CD4-positive, alpha-beta T cell (primary cell): ENCODE results near the gene KLC1. TPM values are rescaled to one million over a fixed set of nuclear protein-coding genes. Genes with fewer than 3 reads are reported as not detected.

Experiments
- ATAC-seq: fragments of 200-7000 bp; cut with Tn5 transposase; one replicate; pipeline ENCODE4 v1.10.0; 2022; ENCODE audit warnings: mild to moderate bottlenecking; ENCODE audit not compliant: poor library complexity
- CTCF ChIA-PET: fragments of 350-600 bp; sonication (Branson Sonifier 250); formaldehyde crosslinking; loops from one replicate; lab custom pipeline; 2021; ENCODE audit warnings: antibody characterized with exemption, inconsistent platforms; lab: Charles Lee
- POLR2A ChIA-PET: fragments of 350-600 bp; sonication (Branson Sonifier 250); formaldehyde crosslinking; loops from one replicate; lab custom pipeline; 2021; ENCODE audit warnings: antibody characterized with exemption, inconsistent platforms; lab: Charles Lee
- DNase-seq, 14 experiments: peaks; one replicate each; pipeline ENCODE4 v3.0.0-alpha.2; 2013 to 2020; ENCODE audit warnings: mixed read lengths in 2 of 14
- H3K27ac ChIP-seq, 2 donors: one replicate each; pipeline versions ENCODE4 v1.5.1 to v1.7.0; 2013; ENCODE audit warnings: low read length in 2 of 2, low read depth in 1 of 2, mild to moderate bottlenecking in 1 of 2
- H3K27me3 ChIP-seq, 2 experiments: 1 replicate in 1 of 2; 2 replicates in 1 of 2; pipeline versions ENCODE4 v1.6.1 to v1.7.0; 2013; ENCODE audit warnings: low read length in 2 of 2, control low read depth in 1 of 2, mild to moderate bottlenecking in 1 of 2, moderate library complexity in 1 of 2; ENCODE audit not compliant: insufficient read depth in 2 of 2, control insufficient read depth in 1 of 2
- H3K36me3 ChIP-seq: one replicate; pipeline ENCODE4 v1.6.1; 2013; ENCODE audit warnings: low read length, control low read depth; ENCODE audit not compliant: insufficient read depth
- H3K4me1 ChIP-seq: one replicate; pipeline ENCODE4 v1.6.1; 2013; ENCODE audit warnings: low read length, control low read depth; ENCODE audit not compliant: insufficient read depth
- H3K4me3 ChIP-seq: one replicate; pipeline ENCODE4 v1.5.1; 2013; ENCODE audit warnings: mild to moderate bottlenecking, low read length, moderate library complexity
- H3K9me3 ChIP-seq, 2 experiments: 1 replicate in 1 of 2; 2 replicates in 1 of 2; pipeline versions ENCODE4 v1.6.1 to v1.7.0; 2013; ENCODE audit warnings: low read length in 2 of 2, mild to moderate bottlenecking in 2 of 2, control low read depth in 1 of 2, moderate library complexity in 1 of 2; ENCODE audit not compliant: control insufficient read depth in 1 of 2, insufficient read depth in 1 of 2
- H3K27ac Mint-ChIP-seq: one replicate; pipeline ENCODE4 v1.8.0; 2020; ENCODE audit warnings: mixed read lengths
- H3K27me3 Mint-ChIP-seq: one replicate; pipeline ENCODE4 v1.8.0; 2021; ENCODE audit warnings: mixed read lengths
- H3K36me3 Mint-ChIP-seq: one replicate; pipeline ENCODE4 v1.8.0; 2021; ENCODE audit warnings: low read depth, mixed read lengths
- H3K4me1 Mint-ChIP-seq: one replicate; pipeline ENCODE4 v1.8.0; 2021; ENCODE audit warnings: low read depth, mixed read lengths
- H3K4me3 Mint-ChIP-seq: one replicate; pipeline ENCODE4 v1.8.0; 2020; ENCODE audit warnings: mild to moderate bottlenecking, mixed read lengths
- H3K9me3 Mint-ChIP-seq: one replicate; pipeline ENCODE4 v1.8.0; 2020; ENCODE audit warnings: mixed read lengths
- CTCF ChIP-seq: fragments of 200-600 bp; IDR thresholded peaks from one replicate; pipeline ENCODE4 v1.8.0; 2022; ENCODE audit warnings: antibody characterized with exemption, mild to moderate bottlenecking
- intact Hi-C, 2 experiments: fragments of 100-400 bp; cut with DNase I in 1 of 2; cut with micrococcal nuclease in 1 of 2; formaldehyde crosslinking; loops; one replicate each; pipeline versions ENCODE4 v1.15.1 to v1.9.0; 2023 to 2025; cut with DNase I, micrococcal nuclease
- total RNA-seq, 174 experiments: library from RNA in 2 of 174; stranded (reverse) in 2 of 174; gene quantifications; one replicate each; pipeline ENCODE4 v1.2.3 and lab custom pipeline; 2021 to 2026

The KLC1 gene
- total RNA-seq, 2 experiments from 2014 or later, result 111 to 119 TPM

GRCh38 chr14:103726474-103726873 is 97.5 kb downstream of the KLC1 start:
- no peak for TF ChIP-seq CTCF
- H3K27me3 Mint-ChIP-seq, result no peaks in the 10 kb centered on the region
- H3K36me3 Mint-ChIP-seq, result peaks cover 17% of the 10 kb centered on the region
- CTCF ChIA-PET, result no interaction called here
- intact Hi-C loops, result no loop called here
- no peak for DNase-seq
- Histone ChIP-seq H3K36me3 (peaks cover 25% of the 10 kb centered on the region), H3K4me1 (no peaks in the 10 kb centered on the region), H3K9me3 (no peaks in the 10 kb centered on the region), H3K4me3 (no peak overlapping the region), H3K27ac (no peak overlapping the region), H3K27me3 (no peaks in the 10 kb centered on the region)
- no peak for ATAC-seq
- POLR2A ChIA-PET, result no interaction called here
- no peaks in the 10 kb centered on the region for H3K9me3 Mint-ChIP-seq
- H3K4me3 Mint-ChIP-seq, result no peak overlapping the region
- H3K27ac Mint-ChIP-seq, result no peak overlapping the region
- H3K4me1 Mint-ChIP-seq, result no peaks in the 10 kb centered on the region

- Histone ChIP-seq H3K27me3 (no peaks in the 10 kb centered on the region), H3K4me1 (no peaks in the 10 kb centered on the region), H3K36me3 (peaks cover 25% of the 10 kb centered on the region), H3K4me3 (no peak overlapping the region), H3K27ac (no peak overlapping the region), H3K9me3 (no peaks in the 10 kb centered on the region)
- DNase-seq (no peak), ATAC-seq (no peak)
- H3K9me3 Mint-ChIP-seq, result no peaks in the 10 kb centered on the region
- H3K4me3 Mint-ChIP-seq, result no peak overlapping the region
- H3K36me3 Mint-ChIP-seq, result peaks cover 17% of the 10 kb centered on the region
- no peaks in the 10 kb centered on the region for H3K27me3 Mint-ChIP-seq
- intact Hi-C loops, result no loop called here
- POLR2A ChIA-PET, result no interaction called here
- H3K27ac Mint-ChIP-seq, result no peak overlapping the region
- no peaks in the 10 kb centered on the region for H3K4me1 Mint-ChIP-seq
- CTCF ChIA-PET, result no interaction called here
- TF ChIP-seq CTCF, result no peak
These were observed 98.4 kb downstream of the KLC1 start for GRCh38 chr14:103727313-103727980.

GRCh38 chr14:103728141-103728540 is 99.1 kb downstream of the KLC1 start:
- Histone ChIP-seq H3K36me3 (peaks cover 27% of the 10 kb centered on the region), H3K9me3 (no peaks in the 10 kb centered on the region), H3K27ac (no peak overlapping the region), H3K4me3 (no peak overlapping the region), H3K27me3 (no peaks in the 10 kb centered on the region), H3K4me1 (no peaks in the 10 kb centered on the region)
- no peak overlapping the region for H3K27ac Mint-ChIP-seq
- H3K36me3 Mint-ChIP-seq, result peaks cover 21% of the 10 kb centered on the region
- H3K4me3 Mint-ChIP-seq, result no peak overlapping the region
- no peak for TF ChIP-seq CTCF
- no peaks in the 10 kb centered on the region for H3K27me3 Mint-ChIP-seq
- ChIA-PET CTCF (no interaction called here), POLR2A (no interaction called here)
- no peak for DNase-seq
- H3K4me1 Mint-ChIP-seq, result no peaks in the 10 kb centered on the region
- intact Hi-C loops, result no loop called here
- H3K9me3 Mint-ChIP-seq, result no peaks in the 10 kb centered on the region
- ATAC-seq, result no peak
